Testis (tissue), 2 donors: ENCODE data around the gene KRTAP10-3.

ENCODE experiments used
- POLR2A ChIP-seq: fragments of 450-650 bp; IDR thresholded peaks from one replicate; pipeline ENCODE4 v1.6.1; 2017; ENCODE audit warnings: antibody characterized with exemption, mild to moderate bottlenecking, moderate library complexity
- TF ChIP-seq, protein P1 (sequence below), 3 experiments: fragments of 450-650 bp in 2 of 3; fragments of 200-600 bp in 1 of 3; sonication (generic) in 1 of 3; IDR thresholded peaks; one replicate each; pipeline ENCODE4 v1.5.1; 2016 to 2019; ENCODE audit warnings: antibody characterized with exemption in 3 of 3, mild to moderate bottlenecking in 2 of 3, moderate library complexity in 1 of 3

DNA sequence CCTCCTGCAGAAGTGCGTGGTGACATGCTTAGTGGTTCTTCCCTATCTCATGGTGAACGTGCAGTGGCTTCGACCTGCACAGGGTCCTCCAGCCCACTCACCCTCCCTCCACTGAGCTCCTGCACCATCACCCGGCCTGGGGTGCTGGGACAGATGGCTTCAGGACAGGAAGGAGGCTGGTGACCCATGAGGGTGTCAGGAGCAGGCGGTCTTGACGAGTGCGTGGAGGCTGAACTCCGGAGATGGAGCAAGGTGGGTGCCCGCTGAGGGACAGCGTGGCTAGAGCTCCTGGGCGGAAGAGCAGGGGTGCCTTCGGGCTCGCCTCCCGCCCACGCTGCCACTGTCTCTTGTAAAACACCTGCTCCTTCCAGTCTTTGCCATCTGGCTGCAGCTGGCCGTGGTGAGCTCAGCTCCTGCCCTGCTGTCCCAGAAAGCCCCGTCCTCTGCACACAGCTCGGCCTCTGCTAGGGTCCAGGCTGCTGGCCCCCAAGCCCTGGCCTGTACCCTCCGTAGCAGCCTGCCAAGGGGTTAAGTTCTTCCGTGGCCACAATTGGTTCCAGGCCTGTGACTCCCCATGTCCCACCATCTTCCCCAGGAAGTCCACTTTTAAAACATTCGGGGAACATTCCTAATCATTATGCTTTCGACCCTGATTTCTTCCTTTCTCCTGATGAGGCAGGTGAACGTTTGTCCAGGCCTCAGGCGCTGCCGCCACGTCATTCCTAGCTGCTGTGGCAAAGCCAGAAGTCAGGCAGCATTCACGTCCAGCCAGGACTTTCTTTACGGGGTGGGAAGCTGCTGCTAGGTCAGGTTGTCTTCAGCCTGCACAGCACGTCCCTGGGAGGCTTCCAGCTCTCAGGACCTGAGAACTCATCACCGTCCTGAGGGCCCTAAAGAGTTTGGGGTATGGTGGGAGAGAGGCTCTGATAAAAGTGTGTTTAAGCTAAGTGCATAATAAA, 26.7 kb downstream of the KRTAP10-3 start:
- TF ChIP-seq, protein P1, sequence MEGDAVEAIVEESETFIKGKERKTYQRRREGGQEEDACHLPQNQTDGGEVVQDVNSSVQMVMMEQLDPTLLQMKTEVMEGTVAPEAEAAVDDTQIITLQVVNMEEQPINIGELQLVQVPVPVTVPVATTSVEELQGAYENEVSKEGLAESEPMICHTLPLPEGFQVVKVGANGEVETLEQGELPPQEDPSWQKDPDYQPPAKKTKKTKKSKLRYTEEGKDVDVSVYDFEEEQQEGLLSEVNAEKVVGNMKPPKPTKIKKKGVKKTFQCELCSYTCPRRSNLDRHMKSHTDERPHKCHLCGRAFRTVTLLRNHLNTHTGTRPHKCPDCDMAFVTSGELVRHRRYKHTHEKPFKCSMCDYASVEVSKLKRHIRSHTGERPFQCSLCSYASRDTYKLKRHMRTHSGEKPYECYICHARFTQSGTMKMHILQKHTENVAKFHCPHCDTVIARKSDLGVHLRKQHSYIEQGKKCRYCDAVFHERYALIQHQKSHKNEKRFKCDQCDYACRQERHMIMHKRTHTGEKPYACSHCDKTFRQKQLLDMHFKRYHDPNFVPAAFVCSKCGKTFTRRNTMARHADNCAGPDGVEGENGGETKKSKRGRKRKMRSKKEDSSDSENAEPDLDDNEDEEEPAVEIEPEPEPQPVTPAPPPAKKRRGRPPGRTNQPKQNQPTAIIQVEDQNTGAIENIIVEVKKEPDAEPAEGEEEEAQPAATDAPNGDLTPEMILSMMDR (IDR thresholded peaks at IDR 0.05) = no peak
- no peak for TF ChIP-seq POLR2A
